HepG2 (cell line): ENCODE data around the gene BRCA1. TPM values are rescaled to one million over a fixed set of nuclear protein-coding genes. Genes with fewer than 3 reads are reported as not detected.
"Not testable (repeated sequence)": the region's sequence is repeated elsewhere in the genome, so short reads cannot be mapped to it uniquely, and the experiment has no call there.

Source experiments
- ATAC-seq: fragments of 200-7000 bp; cut with Tn5 transposase; 3 replicates; pipeline ENCODE4 v1.9.1; 2020; ENCODE audit warnings: mild to moderate bottlenecking, moderate library complexity
- BruUV-seq: library from RNA; stranded (reverse); fragments of 400-500 nt; replicated peaks from 2 replicates; lab custom pipeline; 2021; lab: Mats Ljungman, UMichigan
- CTCF ChIA-PET: fragments of 300-600 bp; formaldehyde crosslinking; extraction: SDS; loops from one replicate; lab custom pipeline; 2021; ENCODE audit warnings: low total read pairs, inconsistent platforms, low intra/inter-chr PET ratio; lab: Yijun Ruan, JAX
- POLR2A ChIA-PET: fragments of 350-600 bp; sonication (Branson Sonifier 250); formaldehyde crosslinking; loops from one replicate; lab custom pipeline; 2020; ENCODE audit warnings: antibody characterized with exemption, inconsistent platforms; lab: Yijun Ruan, JAX
- DNase-seq: peaks from one replicate; pipeline ENCODE4 v3.0.0-alpha.2; 2015; ENCODE audit warnings: low spot score
- FAIRE-seq: peaks from 3 replicates; lab custom pipeline; 2011; peaks lifted over from hg19 to GRCh38; lab: Jason Lieb, UNC
- H2AFZ ChIP-seq: one replicate; pipeline ENCODE4 v1.6.1; 2011; ENCODE audit warnings: low read length, inconsistent platforms
- H3K27ac ChIP-seq: fragments of 300-600 bp; 3 replicates; pipeline ENCODE4 v1.8.0; 2011; ENCODE audit warnings: mixed run types, mild to moderate bottlenecking, mixed read lengths, low read length, inconsistent platforms; ENCODE audit not compliant: insufficient read depth; ENCODE audit errors: extremely low read length
- H3K27me3 ChIP-seq, 2 experiments: fragments of 200-600 bp in 1 of 2; 2 replicates in 1 of 2; 3 replicates in 1 of 2; pipeline versions ENCODE4 v1.6.0 to v1.8.0; 2011; ENCODE audit warnings: low read length in 2 of 2, mild to moderate bottlenecking in 2 of 2, moderate library complexity in 2 of 2, inconsistent platforms in 1 of 2; ENCODE audit not compliant: insufficient read depth in 2 of 2, control insufficient read depth in 1 of 2
- H3K36me3 ChIP-seq, 2 experiments: fragments of 200-600 bp in 1 of 2; replicated peaks in 1 of 2; 2 replicates in 1 of 2; 3 replicates in 1 of 2; pipeline versions ENCODE4 v1.5.1 to v1.8.0; 2011; ENCODE audit warnings: low read length in 2 of 2, inconsistent platforms in 1 of 2; ENCODE audit not compliant: insufficient read depth in 2 of 2, control insufficient read depth in 1 of 2
- H3K4me1 ChIP-seq: 2 replicates; pipeline ENCODE4 v1.5.1; 2012; ENCODE audit warnings: low read length, inconsistent platforms; ENCODE audit not compliant: insufficient read depth
- H3K4me2 ChIP-seq: 2 replicates; pipeline ENCODE4 v1.6.0; 2011; ENCODE audit warnings: low read depth, low read length, inconsistent platforms
- H3K4me3 ChIP-seq, 3 experiments: fragments of 200-600 bp in 1 of 3; sonication (generic), shearing (Covaris generic) in 1 of 3; replicated peaks in 1 of 3; 2 replicates each; pipeline ENCODE4 v1.5.1; 2011 to 2016; ENCODE audit warnings: low read length in 3 of 3, inconsistent platforms in 2 of 3, low read depth in 2 of 3, mild to moderate bottlenecking in 2 of 3, control low read depth in 1 of 3, mixed read lengths in 1 of 3; ENCODE audit not compliant: insufficient read depth in 1 of 3
- H3K79me2 ChIP-seq: one replicate; pipeline ENCODE4 v1.6.1; 2011; ENCODE audit warnings: low read length, inconsistent platforms; ENCODE audit not compliant: insufficient read depth
- H3K9ac ChIP-seq: 2 replicates; pipeline ENCODE4 v1.6.0; 2011; ENCODE audit warnings: mild to moderate bottlenecking, low read depth, low read length, inconsistent platforms; ENCODE audit not compliant: insufficient read depth
- H3K9me3 ChIP-seq: 2 replicates; pipeline ENCODE4 v1.5.1; 2012; ENCODE audit warnings: mild to moderate bottlenecking, low read length
- H4K20me1 ChIP-seq: 2 replicates; pipeline ENCODE4 v1.6.0; 2011; ENCODE audit warnings: inconsistent platforms, mild to moderate bottlenecking, low read length, moderate library complexity; ENCODE audit not compliant: insufficient read depth
- POLR2A ChIP-seq, 2 experiments: IDR thresholded peaks; 2 replicates each; pipeline ENCODE4 v1.6.1; 2011; ENCODE audit warnings: low read depth in 2 of 2, low read length in 2 of 2, mild to moderate bottlenecking in 1 of 2, moderate library complexity in 1 of 2; ENCODE audit not compliant: insufficient read depth in 1 of 2
- SSRP1 ChIP-seq: IDR thresholded peaks from 2 replicates; pipeline ENCODE4 v1.6.1; 2016; ENCODE audit warnings: control low read depth
- ZNF75D ChIP-seq: sonication (generic); formaldehyde crosslinking; IDR thresholded peaks from 2 replicates; pipeline ENCODE4 v1.8.1; 2023; ENCODE audit warnings: missing genetic modification reagents, mild to moderate bottlenecking, borderline replicate concordance
- WGBS: methylation state at CpG from one replicate; pipeline ENCODE4 v1.1.6; 2017; ENCODE audit warnings: low lambda C conversion rate; 5-methylcytosine and 5-hydroxymethylcytosine counted together
- in situ Hi-C: cut with HindIII; loops from 2 replicates; pipeline ENCODE4 v1.10.0; 2017; ENCODE audit warnings: low pct_unique_long_range_greater_than_20kb; ENCODE audit not compliant: extremely low pct_ligation_motif_present
- intact Hi-C: fragments of 100-400 bp; cut with micrococcal nuclease; formaldehyde crosslinking; loops from one replicate; pipeline ENCODE4 v1.10.0; 2022; ENCODE audit not compliant: unreplicated experiment
- polyA plus RNA-seq, 8 experiments: library from polyadenylated mRNA; depleted of rRNA in 3 of 8; stranded (reverse) in 7 of 8; unstranded in 1 of 8; fragments of >200 nt; fragmentation: Illumina TruSeq in 4 of 8; extraction: Trizol in 4 of 8; gene quantifications; 2 replicates each; pipeline versions ENCODE4 v1.2.1 to v1.2.3, GENCODE V29; 2011 to 2016; ENCODE audit warnings: low read depth in 4 of 8, missing spikeins in 1 of 8, mixed read lengths in 1 of 8; ENCODE audit not compliant: insufficient read depth in 1 of 8
- total RNA-seq, 5 experiments: library from RNA; depleted of rRNA; stranded (reverse); fragments of >200 nt; fragmentation: Illumina TruSeq; extraction: Trizol; gene quantifications; 2 replicates each; pipeline ENCODE4 v1.2.3, GENCODE V29; 2016; ENCODE audit warnings: low read depth in 1 of 5
- TF ChIP-seq, protein P1 (sequence below): sonication (generic); formaldehyde crosslinking; IDR thresholded peaks from 2 replicates; pipeline ENCODE4 v1.5.1; 2020; ENCODE audit warnings: mild to moderate bottlenecking, missing genetic modification reagents, moderate library complexity

The BRCA1 gene
- total and polyA plus RNA-seq, 2 of the 13 experiments (the other 11 are each of a cell fraction or from before 2014, with no cell fraction given): 13.3 to 37.5 TPM

DNA sequence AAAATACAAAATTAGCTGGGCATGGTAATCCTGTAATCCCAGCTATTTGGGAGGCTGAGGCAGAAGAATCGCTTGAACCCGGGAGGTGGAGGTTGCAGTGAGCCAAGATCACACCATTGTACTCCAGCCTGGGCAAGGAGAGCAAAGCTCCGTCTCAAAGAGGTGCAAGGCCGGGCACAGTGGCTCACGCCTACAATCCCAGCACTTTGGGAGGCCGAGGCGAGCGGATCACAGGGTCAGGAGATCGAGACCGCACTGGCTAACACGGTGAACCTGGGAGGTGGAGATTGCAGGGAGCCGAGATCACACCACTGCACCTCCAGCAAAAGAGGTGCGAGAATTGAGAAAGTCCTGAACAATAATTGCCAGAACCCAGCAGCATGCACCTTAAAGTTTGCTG lies 124.3 kb downstream of the BRCA1 start:
- WGBS: 99% methylated on average over 13 of the region's 13 CpGs
- DNase-seq, intact Hi-C loops, CTCF ChIA-PET, ATAC-seq, H3K27me3 ChIP-seq, H3K9me3 ChIP-seq, BruUV-seq, in situ Hi-C loops, H3K9ac ChIP-seq, H3K4me3 ChIP-seq, FAIRE-seq, H3K27ac ChIP-seq, H2AFZ ChIP-seq: not testable (repeated sequence)
- POLR2A ChIA-PET: interaction anchor here (0.8 to 1.9 kb wide), 3 partner anchors 10 to 26 kb away, joined by 3 to 12 read pairs (median 5); no protein-coding TSS in a partner anchor
- Histone ChIP-seq H3K4me1 (peaks cover 67% of the 10 kb centered on the region), H3K36me3 (peaks cover 14 to 33% of the 10 kb centered on the region in 2 experiments), H4K20me1 (peaks cover 27% of the 10 kb centered on the region), H3K4me2 (0 out of 2 replicates have a peak overlapping the region, but pooled peaks have one; percentile 13), H3K79me2 (peaks cover 21% of the 10 kb centered on the region)
- TF ChIP-seq, protein P1, sequence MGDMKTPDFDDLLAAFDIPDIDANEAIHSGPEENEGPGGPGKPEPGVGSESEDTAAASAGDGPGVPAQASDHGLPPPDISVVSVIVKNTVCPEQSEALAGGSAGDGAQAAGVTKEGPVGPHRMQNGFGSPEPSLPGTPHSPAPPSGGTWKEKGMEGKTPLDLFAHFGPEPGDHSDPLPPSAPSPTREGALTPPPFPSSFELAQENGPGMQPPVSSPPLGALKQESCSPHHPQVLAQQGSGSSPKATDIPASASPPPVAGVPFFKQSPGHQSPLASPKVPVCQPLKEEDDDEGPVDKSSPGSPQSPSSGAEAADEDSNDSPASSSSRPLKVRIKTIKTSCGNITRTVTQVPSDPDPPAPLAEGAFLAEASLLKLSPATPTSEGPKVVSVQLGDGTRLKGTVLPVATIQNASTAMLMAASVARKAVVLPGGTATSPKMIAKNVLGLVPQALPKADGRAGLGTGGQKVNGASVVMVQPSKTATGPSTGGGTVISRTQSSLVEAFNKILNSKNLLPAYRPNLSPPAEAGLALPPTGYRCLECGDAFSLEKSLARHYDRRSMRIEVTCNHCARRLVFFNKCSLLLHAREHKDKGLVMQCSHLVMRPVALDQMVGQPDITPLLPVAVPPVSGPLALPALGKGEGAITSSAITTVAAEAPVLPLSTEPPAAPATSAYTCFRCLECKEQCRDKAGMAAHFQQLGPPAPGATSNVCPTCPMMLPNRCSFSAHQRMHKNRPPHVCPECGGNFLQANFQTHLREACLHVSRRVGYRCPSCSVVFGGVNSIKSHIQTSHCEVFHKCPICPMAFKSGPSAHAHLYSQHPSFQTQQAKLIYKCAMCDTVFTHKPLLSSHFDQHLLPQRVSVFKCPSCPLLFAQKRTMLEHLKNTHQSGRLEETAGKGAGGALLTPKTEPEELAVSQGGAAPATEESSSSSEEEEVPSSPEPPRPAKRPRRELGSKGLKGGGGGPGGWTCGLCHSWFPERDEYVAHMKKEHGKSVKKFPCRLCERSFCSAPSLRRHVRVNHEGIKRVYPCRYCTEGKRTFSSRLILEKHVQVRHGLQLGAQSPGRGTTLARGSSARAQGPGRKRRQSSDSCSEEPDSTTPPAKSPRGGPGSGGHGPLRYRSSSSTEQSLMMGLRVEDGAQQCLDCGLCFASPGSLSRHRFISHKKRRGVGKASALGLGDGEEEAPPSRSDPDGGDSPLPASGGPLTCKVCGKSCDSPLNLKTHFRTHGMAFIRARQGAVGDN (CRISPR knock-in tag): peak; percentile 16
- 0 out of 2 replicates have a peak, but pooled peaks have one; percentile 25 for TF ChIP-seq SSRP1 (CRISPR knock-in tag)
- 0 out of 2 replicates have a peak, but pooled peaks have one; percentile 36 for TF ChIP-seq ZNF75D (CRISPR knock-in tag)
- peak in 1 of 2 experiments; percentile 30; a peak in 1 of 4 replicates for TF ChIP-seq POLR2A (IDR thresholded peaks at IDR 0.05; ENCODE audit: insufficient read depth in 1 of 2, low read depth in 2 of 2, low read length in 2 of 2)
